GM18502 (cell line): ENCODE measurements around the gene NUTM2E.
"Not testable (repeated sequence)": the region's sequence is repeated elsewhere in the genome, so short reads cannot be mapped to it uniquely, and the experiment has no call there.

Experiments used
- ATAC-seq: cut with Tn5 transposase; IDR thresholded peaks from one replicate; pipeline ENCODE4 v1.9.1; 2021; ENCODE audit warnings: mild to moderate bottlenecking; ENCODE audit not compliant: unreplicated experiment, poor library complexity

The NUTM2E gene

DNA sequence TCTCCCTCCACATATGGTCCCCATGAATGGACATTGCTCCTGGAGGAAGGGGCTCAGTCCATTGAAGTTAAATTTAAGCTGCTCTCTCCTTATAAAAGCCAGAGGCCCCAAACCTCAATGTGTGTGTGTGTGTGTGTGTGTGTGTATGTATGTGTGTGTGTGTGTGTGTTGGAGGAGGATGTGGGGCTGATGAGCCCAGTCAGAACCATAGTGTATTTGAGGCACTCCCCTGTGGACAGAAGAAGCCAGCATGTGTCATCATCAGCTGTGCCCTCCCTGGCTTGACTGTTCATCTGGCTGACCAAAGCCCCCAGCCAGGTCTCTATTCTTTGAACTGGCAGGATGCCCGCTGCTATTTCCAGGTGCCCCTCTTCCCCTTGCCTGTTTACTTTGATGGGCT lies 35.7 kb downstream of the NUTM2E start:
- not testable (repeated sequence) for ATAC-seq

DNA sequence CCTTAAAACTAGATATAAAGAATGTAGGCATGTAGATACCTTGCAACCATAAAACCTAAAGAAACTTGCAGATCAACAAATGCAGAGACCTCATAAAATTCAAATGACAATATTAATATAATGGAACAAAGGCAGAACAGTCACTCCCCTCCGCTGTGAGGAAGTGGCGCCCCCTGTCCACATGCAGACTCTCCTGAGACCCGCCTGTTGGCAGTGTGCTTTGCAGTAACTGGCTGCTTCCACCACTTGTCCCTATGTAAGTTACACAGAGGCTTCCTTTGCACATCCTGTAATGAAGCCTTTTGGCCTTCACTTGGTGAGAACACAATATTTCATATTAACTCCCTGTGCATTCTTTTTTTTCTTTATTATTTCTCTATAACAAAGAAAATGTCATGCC lies 36.3 kb downstream of the NUTM2E start:
- not testable (repeated sequence) for ATAC-seq

DNA sequence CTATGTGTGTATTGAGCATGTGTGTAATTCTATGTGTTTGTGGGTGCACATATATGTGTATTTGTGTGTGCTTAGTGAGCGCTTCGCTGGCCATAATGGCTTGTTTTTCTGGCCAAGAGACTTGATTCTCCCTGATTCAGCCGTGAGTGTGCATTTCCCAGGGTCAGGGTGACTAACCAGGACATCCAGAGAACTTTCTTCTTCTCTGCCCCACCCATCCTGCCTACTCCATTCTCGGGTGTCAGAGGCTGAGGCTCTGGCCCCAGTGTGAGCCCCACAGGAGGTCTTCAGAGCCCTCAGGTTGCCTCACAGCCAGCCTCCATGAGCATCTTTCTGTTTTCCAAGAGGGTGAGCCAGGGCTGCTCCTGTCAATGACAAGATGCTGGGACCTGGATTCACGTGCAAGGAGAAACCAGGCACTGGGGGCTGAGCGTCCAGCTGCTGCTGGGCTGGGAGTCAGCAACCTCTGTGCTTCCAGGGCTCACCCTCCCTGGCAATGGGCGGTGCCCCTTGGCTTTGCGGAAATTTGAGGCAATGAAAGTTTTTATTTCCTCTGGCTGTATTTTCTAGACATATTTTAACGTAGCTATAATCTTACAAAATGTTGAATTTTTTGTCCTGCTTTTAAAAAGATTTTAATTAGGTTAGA lies 40.5 kb downstream of the NUTM2E start:
- ATAC-seq = not testable (repeated sequence)

DNA sequence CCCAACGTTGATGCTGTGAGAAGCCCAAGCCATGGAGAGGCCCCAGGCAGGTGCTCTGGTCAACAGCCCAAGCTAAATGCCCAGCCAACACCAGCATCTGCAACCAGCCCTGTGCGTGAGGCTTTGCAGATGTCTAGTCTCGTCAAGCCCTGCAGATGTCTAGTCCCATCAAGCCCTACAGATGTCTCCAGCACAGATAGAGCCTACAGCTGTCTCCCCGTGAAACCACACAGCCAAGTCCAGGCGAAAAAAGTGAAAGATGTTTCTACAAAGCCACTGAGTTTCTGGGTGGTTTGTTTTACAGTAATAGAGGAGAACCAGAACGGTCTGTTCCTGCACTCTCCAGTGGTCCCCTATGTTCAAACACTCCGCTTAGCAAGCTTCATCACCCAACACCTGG lies 41.5 kb downstream of the NUTM2E start:
- ATAC-seq = not testable (repeated sequence)

DNA sequence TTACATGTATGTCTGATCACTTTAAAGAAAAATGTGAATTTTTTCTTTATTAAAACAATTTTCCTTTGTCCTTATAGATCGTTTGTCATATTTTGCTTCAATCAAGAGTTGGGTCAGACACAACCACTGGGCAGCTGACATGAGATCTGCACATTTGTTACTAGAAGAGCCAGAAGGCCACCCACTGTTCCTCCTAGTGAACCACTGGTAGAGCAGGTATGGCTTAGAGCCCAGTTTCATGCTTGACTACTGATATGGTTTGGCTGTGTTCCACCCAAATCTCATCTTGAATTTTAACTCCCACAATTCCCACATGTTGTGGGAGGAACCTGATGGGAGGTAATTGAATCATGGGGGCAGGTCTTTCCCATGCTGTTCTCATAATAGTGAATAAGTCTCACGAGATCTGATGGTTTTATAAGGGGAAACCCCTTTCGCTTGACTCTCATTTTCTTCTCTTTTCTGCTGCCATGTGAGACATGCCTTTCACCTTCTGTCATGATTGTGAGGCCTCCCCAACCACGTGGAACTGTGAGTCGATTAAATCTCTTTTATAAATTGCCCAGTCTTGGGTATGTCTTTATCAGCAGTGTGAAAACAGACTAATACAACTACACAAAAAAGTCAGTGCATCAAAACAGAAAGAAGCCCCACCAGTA lies 43.0 kb downstream of the NUTM2E start:
- not testable (repeated sequence) for ATAC-seq

DNA sequence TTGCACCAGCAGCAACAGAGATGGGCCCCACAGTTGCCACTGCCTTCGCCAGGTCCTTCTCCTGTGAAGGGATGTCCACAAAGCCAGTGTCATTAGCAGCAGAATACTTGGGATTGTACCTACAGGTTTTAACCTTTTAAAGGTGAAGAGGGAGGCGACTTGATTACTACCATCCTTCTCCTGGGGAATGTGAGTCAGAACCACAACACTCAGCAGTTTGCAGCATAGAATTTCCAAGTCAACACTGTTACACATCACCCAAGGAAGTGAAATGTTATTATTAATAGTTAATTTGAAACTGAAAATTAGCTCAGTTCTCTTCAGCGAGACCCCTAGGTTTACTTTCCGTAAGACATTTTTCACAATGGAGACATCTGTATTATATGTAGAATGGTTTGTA lies 45.2 kb downstream of the NUTM2E start:
- not testable (repeated sequence) for ATAC-seq
